C1 segment of cervical spinal cord (tissue), 14 donors: ENCODE data around the gene CREB5.

Source experiments
- DNase-seq, 14 donors: peaks; one replicate each; lab custom pipeline; 2025; lab: John Stamatoyannopoulos, UW

Gene CREB5

DNA sequence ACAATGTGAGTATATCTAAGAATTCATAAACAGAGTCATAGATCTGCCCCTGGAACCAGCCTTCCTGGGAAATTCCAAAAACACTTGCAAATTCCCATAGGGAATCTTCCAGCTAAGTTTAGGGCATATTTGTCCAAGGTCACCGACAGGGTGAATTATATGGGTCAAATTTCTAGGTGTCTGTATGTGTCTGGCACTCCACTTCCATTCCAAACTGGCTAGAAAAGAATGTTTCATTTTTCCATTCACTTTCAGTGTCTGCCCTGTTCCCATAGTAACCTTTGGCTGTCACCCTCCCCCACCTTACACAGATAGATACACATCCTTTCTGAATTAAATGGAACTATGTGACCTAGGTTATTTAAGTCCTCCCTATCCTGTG lies 230.9 kb downstream of the CREB5 start:
- DNase-seq = no peak

DNA sequence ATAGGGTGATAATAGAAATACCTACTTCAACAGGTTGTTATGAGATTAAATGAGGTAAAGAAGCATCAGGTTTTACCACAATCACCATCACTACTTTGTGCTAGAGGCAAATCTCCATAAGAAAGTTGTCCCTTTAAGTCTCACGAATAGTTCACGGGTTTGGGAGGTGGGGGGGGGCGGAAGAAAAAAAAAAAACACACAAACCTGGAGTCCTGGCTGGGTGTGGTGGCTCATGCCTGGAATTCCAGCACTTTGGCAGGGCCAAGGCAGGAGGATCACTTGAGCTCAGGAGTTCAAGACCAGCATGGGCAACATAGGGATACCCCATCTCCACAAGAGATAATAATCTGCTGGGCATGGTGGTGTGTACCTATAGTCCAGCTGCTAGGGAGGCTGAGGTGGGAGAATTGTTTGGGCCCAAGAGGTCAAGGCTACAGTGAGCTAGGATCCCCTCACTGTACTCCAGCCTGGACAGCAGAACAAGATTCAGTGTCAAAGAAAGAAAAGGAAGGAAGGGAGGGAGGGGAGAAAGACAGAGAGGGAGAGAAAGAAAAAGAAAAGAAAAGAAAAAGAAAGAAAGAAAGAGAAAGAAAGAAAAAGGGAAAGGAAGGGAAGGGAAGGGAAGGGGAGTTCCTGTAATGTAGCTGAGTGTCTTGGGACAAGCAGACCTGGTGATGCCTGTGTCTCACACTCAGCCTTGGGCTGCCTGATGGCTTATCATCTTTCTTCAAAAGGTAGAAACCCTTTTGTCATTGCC lies 231.4 kb downstream of the CREB5 start:
- DNase-seq = no peak

DNA sequence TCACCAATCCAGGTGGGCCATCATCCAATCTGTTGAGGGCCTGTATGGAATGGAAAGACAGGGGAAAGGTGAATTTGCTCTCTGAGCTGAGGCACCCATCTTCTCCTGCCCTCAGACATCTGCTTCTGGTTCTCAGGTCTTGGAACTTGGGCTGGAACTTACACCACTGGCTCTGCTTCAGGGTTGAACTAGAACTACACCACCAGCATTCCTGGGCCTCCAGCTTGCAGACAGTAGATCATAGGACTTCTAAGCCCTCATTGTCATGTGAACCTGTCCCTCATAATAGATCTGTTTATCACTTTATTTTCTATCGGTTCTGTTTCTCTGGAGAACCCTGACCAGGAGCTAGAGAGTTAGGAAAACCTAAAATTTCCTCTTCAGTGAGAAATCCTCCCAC lies 233.5 kb downstream of the CREB5 start:
- no peak for DNase-seq

DNA sequence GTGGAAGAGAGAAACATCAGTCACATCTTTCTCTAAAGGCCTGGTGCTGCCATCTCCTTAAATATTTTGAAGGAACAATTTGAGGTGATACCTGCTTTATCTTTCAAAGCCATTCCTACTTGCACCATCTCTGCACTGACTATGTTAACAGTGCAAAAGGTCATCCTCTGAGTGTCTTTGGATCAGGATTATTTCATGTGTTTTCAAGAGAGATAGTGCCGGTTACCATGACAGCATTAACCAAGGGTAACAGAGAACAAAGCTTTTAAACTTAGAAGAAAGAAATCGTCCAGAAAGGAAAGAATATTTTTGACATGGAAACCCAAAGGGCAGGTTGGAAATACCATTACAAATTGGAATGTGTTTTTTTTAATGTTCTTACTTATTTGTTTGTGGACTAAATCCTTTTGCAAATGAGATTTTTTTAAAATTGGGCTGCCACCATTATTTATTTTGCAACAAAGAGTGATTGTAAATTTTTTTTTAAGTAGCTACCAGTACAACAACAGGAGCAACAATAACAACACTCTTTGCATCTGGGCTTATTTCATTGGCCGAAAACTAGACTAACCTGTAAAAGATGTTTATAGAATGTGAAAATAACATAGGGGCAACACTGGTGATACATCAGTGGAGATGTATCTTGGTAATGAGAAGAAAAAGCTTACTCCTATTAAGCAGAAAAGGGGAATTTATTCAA lies 234.2 kb downstream of the CREB5 start:
- no peak for DNase-seq

DNA sequence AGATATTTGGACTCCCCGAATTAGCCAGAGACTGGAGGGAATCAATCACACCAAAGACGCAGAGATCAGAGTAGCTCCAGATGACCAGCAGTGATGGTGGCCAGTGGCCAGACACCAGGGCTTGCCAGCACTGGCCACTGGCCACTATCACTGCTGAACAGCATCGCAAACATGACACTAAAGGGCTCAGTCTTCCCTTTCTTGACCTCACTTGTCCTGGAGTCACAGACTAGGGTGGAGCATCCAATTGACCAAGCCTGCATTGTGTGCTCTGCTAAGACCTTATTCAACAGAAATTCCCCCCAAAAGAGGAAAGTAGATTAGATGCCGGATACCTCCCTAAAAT lies 234.7 kb downstream of the CREB5 start:
- DNase-seq = peak in 4 of 14 donors; percentile 11 to 24 (median 13)

DNA sequence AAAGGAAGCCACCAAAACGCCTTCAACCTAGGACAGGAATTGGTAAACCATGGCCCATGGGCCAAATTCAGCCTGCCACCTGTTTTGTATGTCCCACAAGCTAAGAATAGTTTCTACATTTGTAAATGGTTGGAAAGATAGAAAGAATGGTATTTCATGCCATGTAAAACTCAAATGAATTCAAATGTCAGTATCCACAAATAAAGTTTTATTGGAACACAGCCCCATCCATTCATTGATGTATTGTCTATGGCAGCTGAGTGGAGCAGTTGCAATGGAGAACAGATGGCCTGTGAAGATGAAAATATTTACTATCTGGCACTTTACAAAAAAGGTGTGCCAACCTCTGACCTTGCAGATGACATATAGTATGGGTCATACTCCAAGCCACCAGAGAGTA lies 236.9 kb downstream of the CREB5 start:
- no peak for DNase-seq

DNA sequence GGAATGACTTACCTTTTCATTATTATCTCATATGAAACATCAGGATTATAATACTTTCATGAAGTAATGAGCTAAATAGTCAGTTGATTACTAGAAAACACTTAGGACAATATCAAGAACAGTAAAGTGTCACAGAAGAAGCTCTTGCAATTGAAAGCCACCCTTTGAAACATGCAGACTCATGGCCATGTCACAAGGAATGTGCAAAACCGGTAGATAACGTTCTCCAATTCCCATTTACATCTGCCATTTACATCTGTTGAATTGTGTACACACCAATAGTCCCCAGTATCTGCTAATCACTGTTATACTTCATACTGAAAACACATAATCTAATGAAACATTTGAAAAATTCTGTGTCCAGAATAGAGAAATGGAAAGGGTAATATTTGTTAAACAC lies 237.5 kb downstream of the CREB5 start:
- no peak for DNase-seq

DNA sequence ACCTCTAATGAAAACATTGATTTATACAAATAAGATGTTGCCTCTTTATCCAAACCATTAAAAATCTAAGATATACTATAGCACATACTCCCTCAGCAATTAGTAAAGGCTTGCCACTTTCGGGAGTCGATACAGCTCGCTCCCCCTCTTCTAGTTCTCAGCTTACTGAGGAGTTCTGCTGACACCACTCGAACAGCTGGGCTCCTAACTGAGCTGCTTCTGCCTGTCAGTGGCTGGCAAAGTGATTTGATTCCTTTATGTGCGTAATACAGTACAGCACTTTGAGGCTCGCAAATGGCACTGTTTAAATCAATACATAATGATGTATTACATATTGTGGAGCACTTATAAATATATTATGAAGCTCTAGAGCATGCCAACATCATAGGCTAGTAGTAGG lies 241.8 kb downstream of the CREB5 start:
- no peak for DNase-seq

DNA sequence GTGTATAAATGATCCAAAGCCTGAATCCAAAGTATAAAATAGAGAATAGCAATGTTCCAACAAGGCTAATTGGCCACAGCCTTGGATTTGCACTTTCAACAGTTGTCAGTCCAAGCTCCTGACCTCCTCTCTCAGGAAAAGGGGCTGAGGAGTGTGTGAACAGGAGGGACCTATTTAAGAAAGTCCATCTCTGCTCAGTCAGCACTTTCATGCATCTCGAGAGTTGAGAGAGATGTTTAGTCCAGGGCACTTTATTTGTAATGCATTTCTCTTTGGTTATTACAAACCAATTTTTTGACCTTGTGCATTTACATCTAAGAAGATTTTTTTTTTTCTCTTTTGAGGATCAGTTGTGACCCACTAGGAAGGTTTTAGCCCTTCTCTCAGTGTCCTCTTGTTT lies 244.2 kb downstream of the CREB5 start:
- no peak for DNase-seq

DNA sequence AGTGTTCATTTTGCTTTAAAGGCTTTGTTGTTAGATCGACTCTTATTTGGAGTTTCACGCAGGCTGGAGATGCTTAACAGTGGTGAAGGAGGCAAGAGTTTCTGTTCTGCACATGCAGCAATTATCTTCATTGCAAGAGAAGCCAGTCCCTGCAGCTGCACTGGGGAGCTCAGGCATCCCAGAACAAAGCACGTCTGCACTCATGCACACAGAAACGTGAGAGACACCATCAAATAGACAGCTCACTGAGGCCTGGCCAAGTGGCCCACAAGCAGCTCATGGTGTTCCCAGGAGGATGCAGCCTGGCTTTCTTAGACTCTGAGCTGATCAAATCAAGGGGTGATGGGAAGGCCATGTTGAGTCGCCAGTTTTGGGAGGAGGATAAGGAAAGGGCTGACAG lies 246.1 kb downstream of the CREB5 start:
- no peak for DNase-seq

DNA sequence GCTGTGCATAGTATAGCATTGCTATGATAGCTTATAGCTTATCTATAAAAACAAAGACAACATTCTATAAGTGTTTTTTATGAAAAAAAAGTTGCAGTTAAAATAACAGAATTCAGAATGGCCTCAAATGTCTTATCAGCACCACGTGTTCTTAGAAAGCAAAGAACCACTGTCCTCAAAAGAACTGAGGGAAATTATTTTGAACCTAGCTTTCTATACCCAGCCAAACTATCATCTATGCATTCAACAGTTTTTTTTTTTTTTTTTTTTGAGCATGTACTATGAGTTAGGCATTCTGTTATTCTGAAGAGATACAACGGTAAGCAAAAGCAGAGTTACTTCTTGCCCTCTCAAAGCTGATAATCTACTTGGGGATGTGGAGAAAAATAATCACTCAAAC lies 247.8 kb downstream of the CREB5 start:
- DNase-seq = no peak

DNA sequence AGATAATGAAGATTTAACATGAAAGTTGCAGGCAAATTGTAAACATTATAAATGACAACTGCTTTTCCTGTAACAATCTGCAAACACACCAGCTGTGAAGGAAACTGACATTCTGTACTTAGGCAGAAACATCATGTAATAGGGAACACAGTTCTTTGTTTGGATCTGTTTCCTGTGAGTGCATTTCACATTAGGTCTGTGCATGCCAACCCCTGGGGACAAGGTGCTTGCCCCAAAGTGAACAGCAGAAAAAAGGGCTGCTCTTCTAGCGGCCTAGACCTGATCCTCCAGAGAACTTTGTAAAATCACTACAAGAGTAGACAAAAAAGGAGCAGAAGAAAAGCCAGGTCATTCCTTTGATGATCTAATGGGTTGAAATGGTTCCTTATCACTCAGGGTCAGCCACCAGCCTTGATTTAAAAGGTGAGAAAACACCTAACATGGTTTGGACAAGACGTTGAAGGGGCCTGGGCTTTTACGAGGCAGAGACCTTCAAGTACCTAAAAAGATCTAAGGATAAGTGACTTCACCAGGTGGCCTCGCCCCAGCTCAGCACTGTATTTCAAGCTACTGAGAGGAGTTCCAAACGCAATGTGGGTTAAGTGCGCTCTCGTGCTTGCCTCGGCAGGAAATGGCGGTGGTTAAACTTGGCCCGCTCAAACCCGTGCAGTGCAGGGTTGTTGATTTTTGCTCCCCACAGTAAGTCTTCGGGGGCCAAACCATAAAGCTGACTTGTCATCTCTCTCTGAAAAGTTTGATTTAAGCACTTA lies 249.7 kb downstream of the CREB5 start:
- DNase-seq = no peak

DNA sequence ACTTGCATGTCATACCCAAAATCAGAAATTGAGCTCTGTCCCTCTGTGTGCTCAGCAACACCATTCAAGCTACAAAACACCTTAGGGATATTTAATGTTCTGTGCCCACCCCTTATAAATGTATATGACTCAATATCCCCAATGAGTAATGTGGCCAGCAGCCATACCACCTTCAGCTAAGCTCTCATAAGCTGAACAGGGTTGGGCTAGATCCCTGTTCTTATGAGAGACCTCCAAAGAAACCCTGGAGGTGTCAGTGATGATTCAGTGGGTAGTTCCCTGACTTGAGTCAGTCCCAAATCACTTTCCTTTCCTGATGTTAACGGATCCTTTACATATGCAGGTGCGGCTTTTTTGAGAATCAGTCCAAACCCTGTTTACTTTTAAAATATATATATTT lies 253.8 kb downstream of the CREB5 start:
- no peak for DNase-seq

DNA sequence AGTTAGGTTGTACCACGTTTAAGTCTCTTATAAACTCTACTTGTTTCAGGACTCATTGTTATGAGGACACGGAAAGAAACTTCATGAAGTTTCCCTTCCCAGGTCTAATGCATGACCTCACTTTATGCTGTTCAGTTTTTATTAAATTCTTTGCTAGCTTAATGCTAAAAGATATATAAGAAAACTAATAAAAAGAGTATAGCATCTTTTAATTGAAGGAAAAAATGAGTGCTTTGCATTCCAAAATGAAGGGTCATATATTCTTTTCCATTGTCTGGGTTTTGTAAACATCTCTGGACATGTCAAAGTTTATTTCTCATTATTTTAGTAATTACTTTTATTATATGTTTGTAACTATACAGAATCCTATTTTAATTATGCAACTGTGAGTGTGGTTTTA lies 255.8 kb downstream of the CREB5 start:
- DNase-seq = no peak

DNA sequence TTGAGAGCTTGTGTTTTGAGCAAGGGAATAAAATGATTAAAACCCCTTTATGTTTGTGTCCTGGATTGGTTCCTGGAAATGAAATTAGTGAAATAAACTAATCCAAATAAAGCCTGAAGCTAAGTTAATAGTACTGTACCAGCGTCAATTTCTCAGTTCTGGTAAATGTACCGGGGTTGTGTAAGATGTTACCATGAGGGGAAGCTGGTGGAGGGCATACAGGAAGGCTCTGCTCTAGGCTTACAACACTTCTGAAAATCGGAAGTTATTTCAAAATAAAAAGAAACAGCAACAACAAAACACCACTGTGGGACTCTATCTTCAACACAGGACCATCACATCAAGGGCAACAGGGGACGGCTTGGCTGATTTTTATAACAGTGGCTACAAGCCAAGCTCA lies 257.0 kb downstream of the CREB5 start:
- DNase-seq = no peak

DNA sequence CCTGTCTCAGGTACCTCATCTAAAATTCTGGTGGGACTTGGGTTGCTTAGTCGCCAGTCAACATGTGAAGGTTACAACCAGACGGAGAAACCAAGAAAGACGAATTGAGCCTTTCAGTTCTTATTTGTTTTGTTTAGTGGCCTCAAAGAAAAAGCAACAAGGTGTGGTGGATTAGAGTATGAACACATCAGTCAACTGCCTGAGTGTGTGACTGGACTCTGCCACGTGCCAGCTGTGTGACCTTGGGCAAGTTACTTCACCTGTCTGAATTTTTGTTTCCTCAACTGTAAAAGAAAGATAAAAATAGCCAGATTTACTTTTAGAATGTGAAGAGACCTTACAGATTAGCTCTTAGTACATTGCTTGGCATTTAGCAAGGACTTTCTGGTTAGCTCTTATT lies 259.2 kb downstream of the CREB5 start:
- no peak for DNase-seq

DNA sequence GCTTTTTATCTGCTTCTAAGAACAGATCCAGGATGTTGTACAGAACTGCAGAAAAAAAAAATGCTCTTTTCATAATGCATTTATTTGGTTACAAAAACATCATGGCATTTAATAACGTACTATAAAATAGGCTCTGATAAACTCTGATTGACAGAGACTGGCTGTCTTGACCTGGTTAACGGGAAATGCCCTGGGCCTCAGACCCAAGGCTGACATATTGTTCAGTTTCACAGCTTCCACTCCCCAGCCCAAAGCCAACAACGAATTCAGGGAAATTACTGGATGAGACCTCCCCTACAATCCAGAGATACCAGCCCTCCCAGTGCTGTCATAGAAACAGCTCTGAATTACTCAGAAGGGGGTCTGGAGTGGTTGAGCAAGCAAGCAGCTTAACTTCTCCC lies 260.1 kb downstream of the CREB5 start:
- DNase-seq = no peak

DNA sequence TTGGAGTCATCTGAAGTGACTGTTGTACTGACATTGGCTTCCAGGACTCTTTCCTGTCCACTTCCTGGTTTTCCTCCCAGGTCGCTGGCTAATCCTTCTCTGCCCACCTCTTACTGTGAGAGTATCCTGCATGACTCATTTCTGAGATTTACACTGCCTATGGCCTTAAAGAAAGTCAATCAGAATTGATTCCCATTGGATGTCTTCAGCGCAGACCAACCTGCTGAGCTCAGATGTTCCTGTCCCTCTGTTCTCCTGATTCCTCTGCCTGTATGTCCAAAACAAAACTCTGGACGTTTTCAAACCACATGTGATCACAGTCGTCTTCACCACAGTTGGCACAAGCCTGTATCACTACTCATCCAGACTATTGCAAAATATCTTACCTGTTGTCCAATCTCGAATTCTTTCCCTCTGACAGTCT lies 262.1 kb downstream of the CREB5 start:
- DNase-seq = no peak

DNA sequence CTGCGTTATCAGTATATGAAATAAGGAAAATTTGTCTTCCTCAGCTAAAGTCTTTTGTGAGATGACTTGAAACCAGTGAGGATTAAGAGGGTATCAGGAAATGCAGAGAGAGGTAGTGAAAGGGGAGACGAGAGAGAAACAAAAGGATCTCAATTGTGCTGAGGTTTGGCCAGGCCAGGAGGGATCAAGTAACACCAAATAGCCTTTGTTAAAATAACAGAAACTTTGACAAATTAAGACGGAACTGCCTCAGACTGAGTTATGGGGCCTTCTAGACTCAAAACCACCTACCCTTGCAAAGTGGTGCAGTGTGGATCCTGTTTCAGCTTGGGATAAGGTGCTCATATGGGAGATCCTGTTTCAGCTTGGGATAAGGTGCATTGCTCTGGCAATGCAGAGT lies 263.1 kb downstream of the CREB5 start:
- no peak for DNase-seq

DNA sequence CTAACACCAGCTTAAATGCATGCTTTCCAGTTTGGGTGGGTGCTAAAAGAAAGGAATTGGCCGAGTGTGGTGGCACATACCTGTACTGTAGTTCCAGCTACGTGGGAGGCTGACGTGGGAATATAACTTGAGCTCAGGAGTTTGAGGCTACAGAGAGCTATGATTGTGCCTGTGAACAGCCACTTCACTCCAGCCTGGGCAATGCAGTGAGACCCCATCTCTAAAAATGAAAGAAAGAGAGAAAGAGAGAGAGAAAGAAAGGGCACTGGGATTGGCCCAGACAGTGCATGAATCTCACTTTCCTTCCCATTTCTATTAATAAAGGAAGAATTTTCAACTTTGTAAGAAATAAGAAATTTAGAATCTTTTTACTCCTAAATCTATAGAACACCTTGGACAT lies 265.4 kb downstream of the CREB5 start:
- DNase-seq = no peak

DNA sequence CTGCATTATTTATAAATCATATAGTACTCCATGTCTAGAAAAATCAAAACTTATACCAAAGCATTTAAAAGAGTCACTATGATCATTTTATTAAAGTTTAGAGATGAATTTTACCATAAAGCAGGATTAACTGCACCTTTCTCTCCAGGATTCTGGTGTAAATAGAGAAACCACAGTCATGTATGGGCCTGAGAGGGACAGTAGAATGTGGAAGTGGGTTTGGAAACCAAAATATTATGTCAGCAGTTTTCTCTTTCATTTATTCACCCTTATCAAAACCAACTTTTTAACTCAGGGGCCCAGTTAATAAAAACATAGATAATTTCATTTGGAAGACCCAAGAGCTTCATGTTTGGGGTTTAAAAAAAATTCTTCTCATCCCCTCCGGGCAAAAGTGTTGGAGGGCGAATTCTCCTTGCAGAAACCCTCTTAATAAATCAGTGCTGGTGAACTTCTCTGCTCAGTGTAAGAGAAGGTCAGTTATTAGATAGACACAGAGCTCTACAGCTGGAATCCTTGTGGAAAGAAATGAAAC lies 266.2 kb downstream of the CREB5 start:
- DNase-seq = no peak

DNA sequence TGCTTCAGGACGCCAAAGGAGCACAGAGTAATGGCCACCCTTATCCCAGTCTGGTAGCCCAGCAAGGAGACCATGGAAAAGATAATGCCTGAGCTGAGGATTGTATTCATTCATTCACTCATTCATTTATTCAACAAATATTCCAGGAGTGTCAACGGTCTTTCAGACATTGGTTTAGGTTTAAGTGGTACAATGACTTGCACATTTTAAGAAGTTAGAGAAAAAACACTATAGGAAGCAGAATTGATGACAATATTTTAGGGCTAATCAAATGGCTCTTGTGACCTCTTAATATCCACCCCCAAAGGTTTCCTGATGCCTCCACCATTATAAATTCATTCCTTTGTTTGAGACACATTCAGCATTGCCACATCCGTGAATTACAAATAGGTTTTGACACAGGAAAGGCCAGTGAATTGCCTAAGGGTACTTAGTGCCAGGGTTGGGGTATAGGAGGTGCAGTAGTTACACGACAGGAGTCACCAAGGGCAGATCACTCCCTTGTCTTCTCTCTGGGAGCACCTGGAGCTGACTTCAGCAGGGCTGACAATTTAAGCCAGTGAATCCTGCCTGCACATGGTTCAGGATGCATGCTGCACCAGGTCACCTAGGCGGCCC lies 269.5 kb downstream of the CREB5 start:
- no peak for DNase-seq
